ENCODE data around the gene HIBADH. TPM values are rescaled to one million over a fixed set of nuclear protein-coding genes. Genes with fewer than 3 reads are reported as not detected.
"Not testable (repeated sequence)": the region's sequence is repeated elsewhere in the genome, so short reads cannot be mapped to it uniquely, and the experiment has no call there.

The HIBADH gene
- total RNA-seq, 1 donor from 2014 or later, result 21.5 TPM

DNA sequence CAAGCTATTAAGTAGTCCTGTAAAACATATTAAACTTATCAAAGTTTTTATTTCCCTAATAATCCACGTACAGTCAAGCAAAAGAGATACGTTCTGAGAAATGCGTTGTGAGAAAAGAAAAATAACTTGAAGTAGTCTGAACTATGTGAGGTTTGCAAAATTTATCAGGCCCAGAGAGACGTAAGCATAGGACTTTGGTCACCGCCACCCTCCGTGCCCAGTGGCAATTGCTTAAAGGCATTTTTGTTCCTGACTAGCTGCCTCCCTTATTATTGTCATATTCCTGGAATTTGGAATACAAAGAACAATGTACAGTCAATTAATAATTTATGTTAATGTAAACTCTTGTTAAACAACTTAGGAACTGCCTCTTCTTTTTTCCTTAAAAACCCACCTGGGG, 22.8 kb downstream of the HIBADH start:
- H3K27ac Mint-ChIP-seq, result no peak overlapping the region
- H3K36me3 Mint-ChIP-seq (ENCODE audit: low read depth), result peaks cover 12% of the 10 kb centered on the region
- no peak for DNase-seq
- peaks cover 1% of the 10 kb centered on the region for H3K4me1 Mint-ChIP-seq
- intact Hi-C loops (cut with micrococcal nuclease), result no loop called here
- no peaks in the 10 kb centered on the region for H3K27me3 Mint-ChIP-seq
- no peaks in the 10 kb centered on the region for H3K9me3 Mint-ChIP-seq
- H3K4me3 Mint-ChIP-seq, result no peak overlapping the region

DNA sequence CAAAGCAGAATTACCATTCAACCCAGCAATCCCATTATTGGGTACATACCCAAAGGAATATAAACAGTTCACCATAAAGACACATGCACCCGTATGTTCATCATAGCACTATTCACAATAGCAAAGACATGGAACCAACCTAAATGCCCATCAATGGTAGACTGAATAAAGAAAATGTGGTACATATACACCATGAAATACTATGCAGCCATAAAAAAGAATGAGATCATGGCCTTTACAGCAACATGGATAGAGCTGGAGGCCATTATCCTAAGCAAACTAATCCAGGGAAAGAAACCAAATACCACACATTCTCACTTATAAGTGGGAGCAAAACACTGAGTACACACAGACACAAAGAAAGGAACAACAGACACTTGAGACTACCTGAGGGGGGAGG, 23.6 kb downstream of the HIBADH start:
- DNase-seq; H3K9me3 Mint-ChIP-seq; H3K27me3 Mint-ChIP-seq; intact Hi-C loops (cut with micrococcal nuclease); H3K4me1 Mint-ChIP-seq; H3K27ac Mint-ChIP-seq; H3K4me3 Mint-ChIP-seq: not testable (repeated sequence)
- H3K36me3 Mint-ChIP-seq (ENCODE audit: low read depth), result peaks cover 12% of the 10 kb centered on the region

- Mint-ChIP-seq H3K27me3 (no peaks in the 10 kb centered on the region), H3K4me3 (no peak overlapping the region), H3K36me3 (ENCODE audit: low read depth) (peaks cover 10% of the 10 kb centered on the region), H3K4me1 (no peaks in the 10 kb centered on the region), H3K9me3 (no peaks in the 10 kb centered on the region), H3K27ac (no peak overlapping the region)
- DNase-seq, result no peak
- intact Hi-C loops (cut with micrococcal nuclease), result no loop called here
These were observed 26.2 kb downstream of the HIBADH start for GRCh38 chr7:27636326-27637006.

DNA sequence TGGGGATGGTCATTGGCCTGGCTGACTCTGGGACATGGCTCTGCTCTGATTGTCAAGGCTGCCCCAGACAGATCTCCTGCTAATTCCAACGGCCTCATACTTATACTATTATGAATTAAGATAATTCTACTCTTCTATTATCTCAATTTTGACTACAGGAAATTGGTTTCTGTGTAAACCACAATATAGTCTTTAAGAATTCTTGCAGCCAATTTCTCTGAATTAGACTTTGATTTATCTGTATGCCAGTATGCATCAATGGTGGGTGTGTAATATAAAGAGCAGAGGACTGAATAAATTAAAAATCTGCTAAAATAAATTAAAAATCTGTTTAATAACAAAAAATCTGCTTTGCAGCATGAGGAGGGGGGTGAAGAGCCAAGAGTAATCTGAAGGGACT, 27.0 kb downstream of the HIBADH start:
- Mint-ChIP-seq H3K27ac (no peak overlapping the region), H3K36me3 (ENCODE audit: low read depth) (peaks cover 10% of the 10 kb centered on the region), H3K9me3 (no peaks in the 10 kb centered on the region), H3K4me1 (no peaks in the 10 kb centered on the region), H3K4me3 (no peak overlapping the region), H3K27me3 (no peaks in the 10 kb centered on the region)
- no peak for DNase-seq
- intact Hi-C loops (cut with micrococcal nuclease), result no loop called here

GRCh38 chr7:27634671-27635493, 27.8 kb downstream of the HIBADH start:
- H3K4me1 Mint-ChIP-seq, result no peaks in the 10 kb centered on the region
- no peaks in the 10 kb centered on the region for H3K9me3 Mint-ChIP-seq
- no peak overlapping the region for H3K27ac Mint-ChIP-seq
- H3K4me3 Mint-ChIP-seq, result no peak overlapping the region
- intact Hi-C loops (cut with micrococcal nuclease), result no loop called here
- no peak for DNase-seq
- peaks cover 12% of the 10 kb centered on the region for H3K36me3 Mint-ChIP-seq (ENCODE audit: low read depth)
- no peaks in the 10 kb centered on the region for H3K27me3 Mint-ChIP-seq

DNA sequence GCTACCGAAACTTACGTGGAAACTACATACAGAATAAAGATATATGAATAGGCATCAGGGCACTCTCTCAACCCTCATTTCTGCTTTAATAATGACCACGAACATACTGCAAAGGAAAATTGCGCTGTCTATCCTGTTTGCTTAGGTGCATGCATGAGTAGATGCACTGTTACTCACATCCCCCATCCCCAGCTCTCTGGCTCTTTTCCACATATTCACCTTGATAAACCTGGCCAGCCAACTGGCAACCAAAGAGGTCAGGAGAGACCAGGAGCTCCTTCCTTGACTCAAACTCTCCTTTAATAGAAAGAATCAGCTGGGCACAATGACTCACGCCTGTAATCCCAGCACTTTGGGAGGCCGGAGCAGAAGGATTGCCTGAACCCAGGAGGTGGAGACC, 29.6 kb downstream of the HIBADH start:
- H3K36me3 Mint-ChIP-seq (ENCODE audit: low read depth), result peaks cover 5% of the 10 kb centered on the region
- no peaks in the 10 kb centered on the region for H3K9me3 Mint-ChIP-seq
- no peak overlapping the region for H3K4me3 Mint-ChIP-seq
- H3K4me1 Mint-ChIP-seq, result no peaks in the 10 kb centered on the region
- intact Hi-C loops (cut with micrococcal nuclease), result no loop called here
- no peak for DNase-seq
- H3K27ac Mint-ChIP-seq, result no peak overlapping the region
- no peaks in the 10 kb centered on the region for H3K27me3 Mint-ChIP-seq

- no peak overlapping the region for H3K27ac Mint-ChIP-seq
- no peak overlapping the region for H3K4me3 Mint-ChIP-seq
- H3K4me1 Mint-ChIP-seq, result no peaks in the 10 kb centered on the region
- peaks cover 2% of the 10 kb centered on the region for H3K36me3 Mint-ChIP-seq (ENCODE audit: low read depth)
- DNase-seq, result no peak
- H3K27me3 Mint-ChIP-seq, result no peaks in the 10 kb centered on the region
- no peaks in the 10 kb centered on the region for H3K9me3 Mint-ChIP-seq
- intact Hi-C loops (cut with micrococcal nuclease), result no loop called here
These were observed 31.3 kb downstream of the HIBADH start for GRCh38 chr7:27631391-27631790.

- Mint-ChIP-seq H3K4me3 (no peak overlapping the region), H3K36me3 (ENCODE audit: low read depth) (peaks cover 4% of the 10 kb centered on the region), H3K4me1 (no peaks in the 10 kb centered on the region), H3K27me3 (no peaks in the 10 kb centered on the region), H3K27ac (no peak overlapping the region), H3K9me3 (peaks cover 7% of the 10 kb centered on the region)
- intact Hi-C loops (cut with micrococcal nuclease), result no loop called here
- no peak for DNase-seq
These were observed 35.5 kb downstream of the HIBADH start for GRCh38 chr7:27627146-27627545.

DNA sequence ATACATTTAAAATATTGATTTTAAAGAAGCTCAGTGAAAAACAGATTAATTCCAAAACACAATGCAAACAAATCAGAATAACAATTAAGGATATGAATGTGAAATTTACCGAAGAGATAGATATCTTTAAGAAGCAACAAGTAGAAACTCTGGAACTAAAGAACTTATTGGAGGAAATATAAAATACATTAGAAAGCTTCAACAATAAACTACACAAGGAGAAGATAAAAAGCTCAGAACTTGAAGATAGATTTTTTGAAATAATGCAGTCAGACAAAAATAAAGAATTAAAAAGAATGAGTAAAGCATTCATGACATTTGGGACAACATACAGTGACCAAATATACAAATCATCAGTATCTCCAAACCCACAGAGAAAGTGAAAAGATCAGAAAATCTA, 43.2 kb downstream of the HIBADH start:
- peaks cover 20% of the 10 kb centered on the region for H3K36me3 Mint-ChIP-seq (ENCODE audit: low read depth)
- DNase-seq, result no peak
- no peak overlapping the region for H3K27ac Mint-ChIP-seq
- peaks cover 19% of the 10 kb centered on the region for H3K9me3 Mint-ChIP-seq
- H3K4me1 Mint-ChIP-seq, result no peaks in the 10 kb centered on the region
- intact Hi-C loops (cut with micrococcal nuclease), result no loop called here
- no peak overlapping the region for H3K4me3 Mint-ChIP-seq
- H3K27me3 Mint-ChIP-seq, result no peaks in the 10 kb centered on the region

- DNase-seq, result no peak
- Mint-ChIP-seq H3K27me3 (no peaks in the 10 kb centered on the region), H3K36me3 (ENCODE audit: low read depth) (peaks cover 20% of the 10 kb centered on the region), H3K4me3 (no peak overlapping the region), H3K27ac (no peak overlapping the region), H3K4me1 (no peaks in the 10 kb centered on the region), H3K9me3 (peaks cover 19% of the 10 kb centered on the region)
- intact Hi-C loops (cut with micrococcal nuclease), result no loop called here
These were observed 44.9 kb downstream of the HIBADH start for GRCh38 chr7:27617651-27618381.

DNA sequence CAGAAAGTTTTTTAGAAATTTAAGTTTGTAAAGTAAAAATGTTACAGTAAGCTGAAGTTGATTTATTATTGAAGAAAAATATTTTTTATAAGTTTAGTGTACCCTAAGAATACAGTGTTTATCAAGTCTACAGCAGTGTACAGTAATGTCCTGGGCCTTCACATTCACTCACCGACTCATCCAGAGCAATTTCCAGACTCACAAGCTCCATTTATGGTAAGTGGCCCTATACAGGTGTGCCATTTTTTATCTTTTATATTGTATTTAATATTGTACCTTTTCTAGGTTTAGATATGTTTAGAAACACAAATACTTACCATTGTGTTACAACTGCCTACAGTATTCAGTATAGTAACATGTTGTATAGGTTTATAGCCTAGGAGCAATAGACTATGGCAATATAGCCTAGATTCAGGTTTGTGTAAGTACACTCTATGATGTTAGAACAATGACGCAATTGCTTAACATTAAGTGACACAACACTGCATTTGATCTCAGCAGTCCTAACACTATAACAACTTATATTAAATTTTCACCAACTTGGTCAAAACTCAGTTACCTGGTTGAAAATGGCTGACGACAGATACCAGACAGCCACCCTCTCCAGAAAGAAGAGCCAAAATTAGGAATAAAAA, 45.7 kb downstream of the HIBADH start:
- Mint-ChIP-seq H3K36me3 (ENCODE audit: low read depth) (peaks cover 18% of the 10 kb centered on the region), H3K27ac (no peak overlapping the region), H3K9me3 (peaks cover 12% of the 10 kb centered on the region), H3K4me1 (no peaks in the 10 kb centered on the region), H3K4me3 (no peak overlapping the region), H3K27me3 (no peaks in the 10 kb centered on the region)
- intact Hi-C loops (cut with micrococcal nuclease), result no loop called here
- no peak for DNase-seq

DNA sequence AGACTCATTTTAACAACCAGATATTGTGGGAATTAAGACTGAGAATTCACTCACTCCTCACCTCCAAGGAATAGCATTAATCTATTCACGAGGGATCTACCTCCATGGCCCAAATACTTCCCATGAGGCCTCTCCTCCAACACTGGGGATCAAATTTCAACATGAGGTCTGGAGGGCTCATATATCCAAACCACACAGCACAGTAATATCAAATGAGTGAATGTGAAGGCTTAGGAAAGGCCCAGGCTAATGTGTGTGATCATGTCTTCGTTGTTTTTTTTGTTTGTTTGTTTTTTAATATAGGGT, 46.5 kb downstream of the HIBADH start:
- no peaks in the 10 kb centered on the region for H3K4me1 Mint-ChIP-seq
- DNase-seq, result no peak
- H3K36me3 Mint-ChIP-seq (ENCODE audit: low read depth), result peaks cover 18% of the 10 kb centered on the region
- no peak overlapping the region for H3K4me3 Mint-ChIP-seq
- H3K27me3 Mint-ChIP-seq, result no peaks in the 10 kb centered on the region
- H3K9me3 Mint-ChIP-seq, result peaks cover 12% of the 10 kb centered on the region
- no peak overlapping the region for H3K27ac Mint-ChIP-seq
- intact Hi-C loops (cut with micrococcal nuclease), result no loop called here

- H3K4me1 Mint-ChIP-seq, result no peaks in the 10 kb centered on the region
- intact Hi-C loops (cut with micrococcal nuclease), result no loop called here
- no peak overlapping the region for H3K27ac Mint-ChIP-seq
- peaks cover 14% of the 10 kb centered on the region for H3K36me3 Mint-ChIP-seq (ENCODE audit: low read depth)
- H3K9me3 Mint-ChIP-seq, result peaks cover 7% of the 10 kb centered on the region
- H3K4me3 Mint-ChIP-seq, result no peak overlapping the region
- no peaks in the 10 kb centered on the region for H3K27me3 Mint-ChIP-seq
- DNase-seq, result no peak
These were observed 47.1 kb downstream of the HIBADH start for GRCh38 chr7:27615420-27616185.

All from activated CD4-positive, alpha-beta T cell treated with anti-CD3 and anti-CD28 coated beads, Interleukin-2, amount 10 ng/mL, durations not matched to agents 24 days and 14 days (primary cell).